B cell (primary cell): Measurements from ENCODE around the gene CIBAR2. TPM values are rescaled to one million over a fixed set of nuclear protein-coding genes. Genes with fewer than 3 reads are reported as not detected.

Source experiments
- ATAC-seq: fragments of 200-7000 bp; cut with Tn5 transposase; one replicate; pipeline ENCODE4 v1.10.0; 2021; ENCODE audit warnings: low read depth, mild to moderate bottlenecking, moderate number of reproducible peaks, moderate library complexity
- CTCF ChIA-PET: fragments of 350-600 bp; sonication (Branson Sonifier 250); formaldehyde crosslinking; loops from one replicate; lab custom pipeline; 2021; ENCODE audit warnings: antibody characterized with exemption, inconsistent platforms; lab: Charles Lee
- POLR2A ChIA-PET: fragments of 350-600 bp; sonication (Branson Sonifier 250); formaldehyde crosslinking; loops from one replicate; lab custom pipeline; 2021; ENCODE audit warnings: antibody characterized with exemption; lab: Charles Lee
- DNase-seq: peaks from one replicate; pipeline ENCODE4 v3.0.0; 2013
- H2AFZ ChIP-seq: 2 replicates; pipeline ENCODE4 v1.6.1; 2012; ENCODE audit warnings: mild to moderate bottlenecking, low read depth, low read length; ENCODE audit not compliant: insufficient read depth, poor library complexity, severe bottlenecking
- H3K27ac ChIP-seq, 2 donors: 1 replicate in 1 of 2; 2 replicates in 1 of 2; pipeline ENCODE4 v1.5.1; 2012 to 2013; ENCODE audit warnings: low read length in 2 of 2, mild to moderate bottlenecking in 2 of 2, moderate library complexity in 1 of 2
- H3K27me3 ChIP-seq, 4 experiments: fragments of 200-600 bp in 1 of 4; sonication (generic) in 1 of 4; replicated peaks in 1 of 4; 1 replicate in 2 of 4; 2 replicates in 2 of 4; pipeline versions ENCODE4 v1.6.1 to v1.7.0; 2013 to 2016; ENCODE audit warnings: low read length in 3 of 4, mild to moderate bottlenecking in 2 of 4, mixed read lengths in 1 of 4, moderate library complexity in 1 of 4; ENCODE audit not compliant: insufficient read depth in 4 of 4, control insufficient read depth in 3 of 4; ENCODE audit errors: control extremely low read depth in 1 of 4
- H3K36me3 ChIP-seq, 2 experiments: replicated peaks in 1 of 2; 1 replicate in 1 of 2; 2 replicates in 1 of 2; pipeline versions ENCODE4 v1.6.1 to v1.7.1; 2013; ENCODE audit warnings: low read length in 1 of 2; ENCODE audit not compliant: insufficient read depth in 2 of 2, control insufficient read depth in 1 of 2; ENCODE audit errors: control extremely low read depth in 1 of 2, extremely low read depth in 1 of 2
- H3K4me1 ChIP-seq, 2 donors: fragments of 200-600 bp in 1 of 2; sonication (generic) in 1 of 2; 1 replicate in 1 of 2; 2 replicates in 1 of 2; pipeline versions ENCODE4 v1.5.1 to v1.6.1; 2013 to 2017; ENCODE audit warnings: low read length in 2 of 2; ENCODE audit not compliant: control insufficient read depth in 2 of 2, insufficient read depth in 2 of 2
- H3K4me2 ChIP-seq: replicated peaks from 2 replicates; pipeline ENCODE3; 2012; ENCODE audit warnings: mild to moderate bottlenecking, low read depth, low read length; ENCODE audit not compliant: poor library complexity, severe bottlenecking
- H3K4me3 ChIP-seq, 5 experiments: fragments of 200-600 bp in 1 of 5; sonication (generic) in 1 of 5; 1 replicate in 3 of 5; 2 replicates in 2 of 5; pipeline versions ENCODE4 v1.5.1 to v1.7.0; 2011 to 2016; ENCODE audit warnings: low read length in 4 of 5, mild to moderate bottlenecking in 4 of 5, low read depth in 2 of 5, control low read depth in 1 of 5, moderate library complexity in 1 of 5; ENCODE audit not compliant: insufficient read depth in 1 of 5; ENCODE audit errors: control extremely low read depth in 1 of 5, extremely low read depth in 1 of 5
- H3K79me2 ChIP-seq: fragments of 200-600 bp; sonication (generic); one replicate; pipeline ENCODE4 v1.6.0; 2016; ENCODE audit warnings: low read length; ENCODE audit not compliant: control insufficient read depth, insufficient read depth
- H3K9ac ChIP-seq: fragments of 200-600 bp; sonication (generic); 2 replicates; pipeline ENCODE4 v1.6.1; 2017; ENCODE audit warnings: mild to moderate bottlenecking, low read length, moderate library complexity
- H3K9me3 ChIP-seq, 3 donors: one replicate each; pipeline versions ENCODE4 v1.6.1 to v1.7.1; 2013; ENCODE audit warnings: low read length in 2 of 3; ENCODE audit not compliant: control insufficient read depth in 2 of 3, insufficient read depth in 1 of 3; ENCODE audit errors: control extremely low read depth in 1 of 3
- H4K20me1 ChIP-seq: 2 replicates; pipeline ENCODE4 v1.6.0; 2012; ENCODE audit warnings: mild to moderate bottlenecking, low read length; ENCODE audit not compliant: insufficient read depth, control insufficient read depth, poor library complexity, severe bottlenecking
- H3K27ac Mint-ChIP-seq: one replicate; pipeline ENCODE4 v1.8.0; 2021; ENCODE audit warnings: mixed read lengths
- H3K27me3 Mint-ChIP-seq: one replicate; pipeline ENCODE4 v1.8.0; 2021; ENCODE audit warnings: mixed read lengths
- H3K4me1 Mint-ChIP-seq: one replicate; pipeline ENCODE4 v1.8.0; 2021; ENCODE audit warnings: mixed read lengths
- H3K4me3 Mint-ChIP-seq: one replicate; pipeline ENCODE4 v1.8.0; 2021; ENCODE audit warnings: mixed read lengths
- H3K9me3 Mint-ChIP-seq: one replicate; pipeline ENCODE4 v1.8.0; 2022; ENCODE audit warnings: mixed read lengths; ENCODE audit not compliant: insufficient read depth
- CTCF ChIP-seq: fragments of 200-600 bp; IDR thresholded peaks from one replicate; pipeline ENCODE4 v1.8.0; 2022; ENCODE audit warnings: antibody characterized with exemption, mild to moderate bottlenecking
- EZH2 ChIP-seq: IDR thresholded peaks from 2 replicates; pipeline ENCODE4 v1.6.1; 2012; ENCODE audit warnings: borderline replicate concordance, low read depth, mild to moderate bottlenecking, moderate library complexity, low read length; ENCODE audit not compliant: insufficient read depth, poor library complexity, severe bottlenecking
- whole genome bisulfite sequencing: methylation state at CpG from one replicate; pipeline ENCODE4 v1.1.5; 2013; ENCODE audit warnings: missing lambda C conversion rate; ENCODE audit not compliant: insufficient coverage; 5-methylcytosine and 5-hydroxymethylcytosine counted together
- intact Hi-C: fragments of 100-400 bp; cut with micrococcal nuclease; formaldehyde crosslinking; loops from one replicate; pipeline ENCODE4 v1.10.0; 2022
- polyA plus RNA-seq: library from polyadenylated mRNA; depleted of rRNA; stranded (reverse); fragments of >200 nt; gene quantifications from 2 replicates; pipeline ENCODE4 v1.2.3, GENCODE V29; 2012
- total RNA-seq, 2 donors: library from RNA; stranded (reverse); fragments of 120-200 nt in 1 of 2; gene quantifications; 1 replicate in 1 of 2; 2 replicates in 1 of 2; pipeline versions ENCODE4 v1.2.3 to v1.2.4, GENCODE V29; 2013 to 2022

Gene CIBAR2
- total and polyA plus RNA-seq, 2 donors (not counting 1 experiment from before 2014, with no cell fraction given), result not detected

GRCh38 chr16:85051067-85051581 is 61.1 kb downstream of the CIBAR2 start:
- H3K27ac ChIP-seq, result no peak overlapping the region
- Mint-ChIP-seq H3K9me3 (no peaks in the 10 kb centered on the region), H3K4me3 (no peak overlapping the region), H3K4me1 (peaks cover 11% of the 10 kb centered on the region), H3K27me3 (peaks cover 33% of the 10 kb centered on the region), H3K27ac (no peak overlapping the region)
- TF ChIP-seq EZH2 (no peak), CTCF (no peak)
- DNase-seq (no peak), ATAC-seq (no peak)
- WGBS, result 79% methylated on average over 7 of the region's 8 CpGs
- no peaks in the 10 kb centered on the region for H3K79me2 ChIP-seq
- H3K4me2 ChIP-seq, result no peak overlapping the region
- H3K4me3 ChIP-seq, result no peak overlapping the region
- no peak overlapping the region for H2AFZ ChIP-seq
- no peaks in the 10 kb centered on the region for H4K20me1 ChIP-seq
- ChIA-PET POLR2A (no interaction called here), CTCF (no interaction called here)
- peaks cover 0 to 19% (median 0%) of the 10 kb centered on the region in 4 experiments for H3K27me3 ChIP-seq
- peaks cover 14 to 17% of the 10 kb centered on the region in 2 donors for H3K4me1 ChIP-seq
- intact Hi-C loops, result no loop called here
- no peak overlapping the region for H3K9ac ChIP-seq
- H3K36me3 ChIP-seq, result no peaks in the 10 kb centered on the region
- peaks cover 0 to 5% (median 0%) of the 10 kb centered on the region in 3 donors for H3K9me3 ChIP-seq

- WGBS, result 82% methylated on average over 9 of the region's 15 CpGs
- no peak overlapping the region for H3K4me3 ChIP-seq
- H4K20me1 ChIP-seq, result no peaks in the 10 kb centered on the region
- H3K4me1 ChIP-seq, result peaks cover 1 to 4% of the 10 kb centered on the region in 2 donors
- no peak overlapping the region for H3K4me2 ChIP-seq
- H2AFZ ChIP-seq, result no peak overlapping the region
- DNase-seq (no peak), ATAC-seq (no peak)
- no peak overlapping the region for H3K9ac ChIP-seq
- TF ChIP-seq EZH2 (no peak), CTCF (no peak)
- no peaks in the 10 kb centered on the region for H3K79me2 ChIP-seq
- H3K36me3 ChIP-seq, result no peaks in the 10 kb centered on the region
- Mint-ChIP-seq H3K27me3 (peaks cover 37% of the 10 kb centered on the region), H3K4me3 (no peak overlapping the region), H3K9me3 (no peaks in the 10 kb centered on the region), H3K27ac (no peak overlapping the region), H3K4me1 (no peaks in the 10 kb centered on the region)
- H3K9me3 ChIP-seq, result peaks cover 0 to 5% (median 0%) of the 10 kb centered on the region in 3 donors
- H3K27ac ChIP-seq, result no peak overlapping the region
- ChIA-PET CTCF (no interaction called here), POLR2A (no interaction called here)
- peaks cover 0 to 19% (median 0%) of the 10 kb centered on the region in 4 experiments for H3K27me3 ChIP-seq
- intact Hi-C loops, result no loop called here
Measured at GRCh38 chr16:85049706-85050305, 62.5 kb downstream of the CIBAR2 start.
